Measurements from ENCODE around the gene SOS2.

DNA sequence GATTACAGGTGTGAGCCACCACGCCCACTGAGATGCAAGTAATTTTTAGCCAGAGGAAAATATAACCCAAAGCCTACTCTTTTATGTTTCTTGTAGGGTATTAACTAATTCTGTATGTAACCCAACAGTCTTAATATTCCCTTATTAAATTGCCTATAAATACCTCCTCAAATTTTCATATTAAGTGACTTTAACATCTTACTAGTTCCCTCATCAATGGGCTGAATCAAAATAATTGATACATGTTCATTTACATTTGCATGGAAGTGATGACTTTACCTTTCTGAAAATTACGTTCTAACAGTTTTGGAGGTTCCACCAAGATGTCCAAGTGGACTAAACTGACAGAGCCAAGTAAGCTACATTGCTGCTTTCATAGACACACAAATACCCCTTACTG is 3.1 kb downstream of the SOS2 start:
- TF ChIP-seq, protein P1, sequence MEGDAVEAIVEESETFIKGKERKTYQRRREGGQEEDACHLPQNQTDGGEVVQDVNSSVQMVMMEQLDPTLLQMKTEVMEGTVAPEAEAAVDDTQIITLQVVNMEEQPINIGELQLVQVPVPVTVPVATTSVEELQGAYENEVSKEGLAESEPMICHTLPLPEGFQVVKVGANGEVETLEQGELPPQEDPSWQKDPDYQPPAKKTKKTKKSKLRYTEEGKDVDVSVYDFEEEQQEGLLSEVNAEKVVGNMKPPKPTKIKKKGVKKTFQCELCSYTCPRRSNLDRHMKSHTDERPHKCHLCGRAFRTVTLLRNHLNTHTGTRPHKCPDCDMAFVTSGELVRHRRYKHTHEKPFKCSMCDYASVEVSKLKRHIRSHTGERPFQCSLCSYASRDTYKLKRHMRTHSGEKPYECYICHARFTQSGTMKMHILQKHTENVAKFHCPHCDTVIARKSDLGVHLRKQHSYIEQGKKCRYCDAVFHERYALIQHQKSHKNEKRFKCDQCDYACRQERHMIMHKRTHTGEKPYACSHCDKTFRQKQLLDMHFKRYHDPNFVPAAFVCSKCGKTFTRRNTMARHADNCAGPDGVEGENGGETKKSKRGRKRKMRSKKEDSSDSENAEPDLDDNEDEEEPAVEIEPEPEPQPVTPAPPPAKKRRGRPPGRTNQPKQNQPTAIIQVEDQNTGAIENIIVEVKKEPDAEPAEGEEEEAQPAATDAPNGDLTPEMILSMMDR (conservative IDR thresholded peaks at IDR 0.05), result no peak
- TF ChIP-seq EZH2 (IDR thresholded peaks at IDR 0.05; ENCODE audit: low read depth), result no peak

All from PC-9 (cell line).